SK-MEL-5 (cell line): ENCODE measurements around the gene KLHDC7B. TPM values are rescaled to one million over a fixed set of nuclear protein-coding genes. Genes with fewer than 3 reads are reported as not detected.
"Not testable (repeated sequence)": the region's sequence is repeated elsewhere in the genome, so short reads cannot be mapped to it uniquely, and the experiment has no call there.

ENCODE experiments used
- DNase-seq: peaks from one replicate; pipeline ENCODE4 v3.0.0-alpha.2; 2016; ENCODE audit warnings: low read depth, low spot score
- in situ Hi-C: cut with HindIII; loops from 2 replicates; pipeline ENCODE4 v1.10.0; 2016; ENCODE audit warnings: low sequenced_read_pairs, high pct_unique_total_duplicates, low pct_unique_long_range_greater_than_20kb
- total RNA-seq: library from RNA; depleted of rRNA; stranded (reverse); fragments of >200 nt; shearing (Covaris generic); gene quantifications from 2 replicates; pipeline ENCODE4 v1.2.3, GENCODE V29; 2014

The KLHDC7B gene
- total RNA-seq, 1 experiment from 2014 or later: 0.11 TPM

DNA sequence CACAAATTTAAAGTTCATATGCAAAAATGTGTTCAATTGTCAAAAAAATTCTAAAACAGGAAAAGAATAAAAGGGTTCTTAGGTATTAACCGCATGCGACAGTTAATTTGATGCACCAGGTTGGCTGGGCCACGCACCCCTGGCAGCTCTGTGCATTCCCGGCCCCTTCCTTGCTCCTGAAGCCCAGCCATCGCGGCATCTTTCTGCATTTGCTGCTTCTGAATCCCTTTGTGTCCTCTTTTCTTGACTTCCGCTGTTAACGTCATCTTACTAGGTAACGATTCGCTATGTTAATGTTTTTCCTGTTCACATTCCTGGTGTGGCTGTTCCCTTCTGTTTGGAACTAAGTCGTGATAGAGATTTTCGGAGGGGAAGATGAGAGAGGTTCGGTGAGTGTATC, 7.9 kb upstream of the KLHDC7B start:
- DNase-seq: no peak
- in situ Hi-C loops: no loop called here

DNA sequence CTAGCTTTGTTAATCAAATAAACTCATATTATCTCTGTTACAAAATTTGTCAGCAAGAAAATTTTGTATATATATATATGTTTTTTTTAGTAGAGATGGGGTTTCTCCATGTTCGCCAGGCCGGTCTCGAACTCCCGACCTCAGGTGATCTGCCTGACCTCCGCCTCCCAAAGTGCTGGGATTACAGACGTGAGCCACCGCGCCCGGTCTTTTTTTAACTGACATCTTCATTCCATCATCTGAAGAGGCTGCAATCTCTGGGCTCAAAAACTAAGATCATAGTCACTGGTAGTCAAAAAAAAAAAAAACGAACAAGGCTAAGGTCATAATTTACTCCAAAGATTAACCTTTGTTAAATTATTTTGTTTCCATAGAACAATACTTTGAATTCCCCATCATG, 5.3 kb upstream of the KLHDC7B start:
- in situ Hi-C loops: no loop called here
- DNase-seq: no peak

DNA sequence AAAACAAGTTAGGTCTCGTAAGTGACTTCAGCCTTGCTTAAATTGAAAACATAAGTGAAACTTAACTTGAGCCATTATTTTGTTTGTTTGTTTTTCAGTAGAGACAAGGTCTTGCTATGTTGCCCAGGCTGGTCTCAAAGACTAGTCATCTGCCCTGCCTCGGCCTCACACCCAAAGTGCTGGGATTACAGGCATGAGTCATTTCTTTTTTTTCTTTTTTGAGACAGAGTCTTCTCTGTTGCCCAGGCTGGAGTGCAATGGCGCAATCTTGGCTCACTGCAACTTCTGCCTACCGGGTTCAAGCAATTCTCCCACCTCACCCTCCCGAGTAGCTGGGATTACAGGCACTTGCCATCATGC, 4.1 kb upstream of the KLHDC7B start:
- in situ Hi-C loops: not testable (repeated sequence)
- DNase-seq: peak; percentile 86

DNA sequence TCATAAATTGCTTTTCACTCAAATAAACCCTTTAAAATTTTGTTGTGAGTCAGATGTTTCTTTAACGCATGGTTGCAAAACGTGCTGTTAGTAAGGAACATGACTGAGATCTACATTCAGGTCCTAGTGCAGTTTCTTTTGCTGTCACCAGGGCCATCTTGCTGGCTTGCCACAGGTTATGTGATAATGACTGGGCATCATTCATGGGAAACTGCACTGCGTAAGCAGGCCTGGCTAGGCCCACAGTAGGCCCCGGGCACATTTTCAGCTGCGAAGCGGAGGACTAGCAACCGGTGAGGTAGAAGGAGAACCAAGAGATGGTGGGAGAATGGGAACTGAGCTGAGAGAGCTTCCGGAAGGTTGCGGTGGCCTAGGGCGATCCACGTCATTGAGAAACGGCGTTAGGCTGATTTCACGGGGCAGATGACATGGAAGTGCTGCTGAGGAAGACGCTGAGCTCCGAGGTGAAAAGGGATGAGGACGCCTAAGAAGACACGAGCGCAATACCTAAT, 3.2 kb upstream of the KLHDC7B start:
- no peak for DNase-seq
- in situ Hi-C loops: no loop called here

DNA sequence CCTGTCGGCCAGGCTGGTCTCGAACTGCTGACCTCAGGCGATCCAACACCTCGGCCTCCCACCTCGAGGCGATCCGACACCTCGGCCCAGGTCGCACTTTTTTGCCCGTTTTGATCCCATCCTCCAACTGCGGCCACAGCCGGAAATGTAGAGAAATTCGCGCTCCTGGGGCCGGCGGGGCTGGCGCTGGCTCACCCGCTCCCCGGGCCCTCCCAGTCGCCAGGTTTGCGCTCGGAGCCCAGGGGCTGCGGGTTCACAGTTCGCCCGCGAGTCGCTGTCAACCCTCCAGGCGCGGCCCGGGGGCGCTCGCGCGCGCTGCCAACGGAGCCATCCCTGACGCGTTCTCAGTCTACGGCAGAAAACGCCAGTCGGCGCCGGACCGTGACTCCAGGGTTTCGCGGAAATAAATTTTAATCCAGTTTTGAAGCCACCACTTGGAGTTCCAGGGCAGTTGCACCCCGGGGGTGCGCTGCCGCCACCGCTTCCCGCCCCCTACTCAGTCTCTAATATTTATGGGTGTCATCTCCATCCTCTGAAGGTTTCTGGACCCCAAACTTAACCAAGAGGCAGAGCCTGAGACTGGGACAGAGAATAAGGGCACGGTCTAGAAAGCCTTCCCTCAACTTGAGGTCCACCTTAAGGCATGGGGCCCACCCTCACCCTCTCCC, 1.5 kb upstream of the KLHDC7B start:
- DNase-seq: no peak

DNA sequence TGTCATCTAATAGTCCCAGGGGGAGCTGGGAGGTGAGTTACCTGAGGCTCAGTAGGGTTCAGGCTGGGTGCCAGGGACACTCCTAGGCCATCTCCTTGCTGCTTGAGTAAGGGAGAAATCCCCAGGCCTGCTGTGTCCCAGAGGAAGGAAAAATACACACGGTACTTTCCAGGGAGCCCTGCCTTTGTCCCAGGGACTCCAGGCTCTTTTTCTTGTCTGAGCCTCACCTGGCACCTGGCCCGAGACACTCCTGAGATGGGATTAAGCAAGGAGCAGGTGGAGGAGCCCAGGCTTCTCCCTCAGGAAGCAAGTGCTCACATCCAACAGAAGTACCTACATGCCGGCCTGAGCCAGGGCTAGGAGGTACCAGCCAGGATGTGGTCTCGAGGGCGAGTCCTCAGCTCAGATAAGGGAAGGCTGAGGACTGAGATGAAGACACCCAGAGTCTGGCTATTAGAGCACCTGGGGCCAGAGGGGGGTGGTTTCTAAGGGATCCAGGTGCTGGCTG, 899 bp upstream of the KLHDC7B start:
- in situ Hi-C loops: no loop called here
- no peak for DNase-seq

More for the DNA sequence above, 1.5 kb upstream of the KLHDC7B start:
- in situ Hi-C loops: no loop called here

DNA sequence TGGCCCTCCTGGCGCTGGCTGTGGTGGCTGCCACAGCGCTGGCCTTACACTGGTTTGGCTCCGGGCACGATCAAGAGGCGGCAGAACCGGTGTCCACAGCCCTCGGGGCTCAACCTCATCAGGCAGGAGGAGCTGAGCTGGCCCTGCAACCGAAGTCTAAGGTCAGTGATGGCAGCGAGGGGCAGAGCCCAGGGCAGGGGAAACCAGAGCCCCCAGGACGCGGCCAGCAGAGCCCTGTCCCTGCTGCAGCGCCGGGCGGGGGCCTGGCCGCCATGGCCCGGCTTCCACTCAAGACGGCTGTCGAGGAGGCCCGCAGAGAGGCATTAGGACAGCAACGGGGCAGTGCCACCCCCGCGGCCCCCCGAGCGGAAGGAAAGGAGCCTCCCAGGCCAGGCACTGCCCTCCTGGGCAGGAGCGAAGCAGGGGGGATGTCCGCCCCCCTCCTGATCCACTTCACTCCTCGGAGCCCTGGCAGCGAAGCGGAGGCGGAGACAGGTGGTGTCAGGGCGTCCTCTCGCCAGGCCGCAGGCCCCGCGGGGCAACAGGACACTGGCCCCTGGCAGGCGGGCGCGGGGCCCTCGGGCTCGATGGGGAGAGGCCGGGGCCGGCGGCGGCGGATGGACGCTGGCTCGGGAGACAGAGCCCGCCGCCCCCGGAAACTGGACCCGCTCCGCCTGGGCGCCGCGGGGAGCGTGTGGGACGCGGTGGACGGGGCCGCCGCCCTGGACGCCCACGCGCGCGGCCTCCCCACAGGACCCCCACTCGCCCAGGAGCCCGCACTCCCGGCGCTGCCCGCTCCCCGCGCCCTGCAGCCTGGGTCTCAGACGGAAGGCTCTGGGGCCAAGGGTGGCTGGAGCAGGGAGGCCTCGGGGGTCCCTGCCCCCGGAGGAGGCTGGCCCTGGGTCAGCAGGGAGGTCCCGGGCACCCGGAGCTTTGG, 895 bp downstream of the KLHDC7B start:
- in situ Hi-C loops: no loop called here

DNA sequence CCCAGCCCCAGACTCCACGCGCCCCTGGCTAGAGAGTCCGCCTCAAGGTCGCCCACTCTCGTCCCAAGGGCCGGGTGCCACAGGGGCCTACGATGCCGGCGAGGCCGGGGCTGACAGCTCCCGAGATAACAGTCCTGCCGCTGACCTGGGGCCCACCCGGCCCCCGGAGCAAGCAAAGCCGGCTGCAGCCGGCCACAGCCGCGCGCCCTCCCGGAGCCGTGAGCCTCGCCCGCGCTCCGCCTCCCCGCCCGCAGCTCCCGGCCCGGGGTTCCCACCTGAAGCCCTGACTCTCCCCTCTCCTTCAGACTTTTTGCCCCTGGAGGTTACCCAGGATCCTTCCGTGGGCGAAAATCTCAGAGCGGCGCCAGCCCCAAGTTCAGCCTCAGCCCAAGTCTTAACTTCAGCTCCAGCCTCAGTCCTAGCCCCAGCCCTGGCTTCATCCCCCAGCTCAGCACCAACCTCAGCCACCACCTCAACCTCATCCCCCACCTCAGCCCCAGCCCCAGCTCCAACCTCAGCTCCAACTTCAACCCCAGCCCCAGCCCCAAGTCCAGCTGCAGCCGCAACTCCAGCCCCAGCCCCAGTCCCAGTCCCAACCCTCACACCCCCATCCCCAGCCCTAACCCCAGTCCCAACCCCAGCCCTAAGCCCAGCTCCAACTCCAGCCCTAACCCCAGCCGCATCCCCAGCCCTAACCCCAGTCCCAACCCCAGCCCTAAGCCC, 1.7 kb downstream of the KLHDC7B start:
- in situ Hi-C loops: no loop called here
- no peak for DNase-seq

More for the DNA sequence above, 895 bp downstream of the KLHDC7B start:
- DNase-seq: no peak

DNA sequence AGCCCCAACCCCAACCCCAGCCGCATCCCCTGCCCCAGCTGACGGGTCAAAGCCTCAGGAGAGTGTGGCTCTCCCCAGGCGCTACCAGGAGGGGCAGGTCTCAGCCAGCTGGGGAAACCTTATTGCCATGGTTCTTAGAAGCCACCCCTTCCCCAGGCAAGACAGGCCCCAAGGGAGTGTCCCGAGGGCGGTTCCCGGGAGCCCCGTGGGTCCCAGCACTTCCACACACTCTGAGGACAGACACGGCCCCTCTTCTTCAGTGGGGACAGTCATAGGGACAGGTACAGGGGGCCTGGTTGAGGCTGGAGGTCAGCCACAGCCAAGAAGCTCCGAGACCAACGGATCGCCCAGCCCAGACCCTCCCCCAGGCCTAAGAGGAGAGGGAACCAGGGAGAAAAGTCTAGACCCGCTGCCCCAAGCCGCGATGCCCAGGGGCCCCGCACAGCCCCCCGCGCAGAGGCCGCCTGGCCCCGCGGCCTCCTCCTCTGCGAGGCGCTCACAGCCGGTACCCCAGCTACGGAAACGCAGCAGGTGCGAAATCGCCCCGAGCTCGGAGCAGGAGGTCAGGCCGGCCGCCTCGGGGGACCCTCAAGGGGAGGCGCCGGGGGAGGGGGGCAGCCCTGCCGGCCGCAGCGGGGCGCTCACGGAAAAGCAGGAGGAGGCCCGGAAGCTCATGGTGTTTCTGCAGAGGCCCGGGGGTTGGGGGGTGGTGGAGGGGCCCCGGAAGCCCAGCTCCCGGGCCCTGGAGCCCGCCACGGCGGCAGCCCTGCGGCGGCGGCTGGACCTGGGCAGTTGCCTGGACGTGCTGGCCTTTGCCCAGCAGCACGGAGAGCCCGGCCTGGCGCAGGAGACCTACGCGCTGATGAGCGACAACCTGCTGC, 2.6 kb downstream of the KLHDC7B start:
- in situ Hi-C loops: no loop called here
- no peak for DNase-seq

DNA sequence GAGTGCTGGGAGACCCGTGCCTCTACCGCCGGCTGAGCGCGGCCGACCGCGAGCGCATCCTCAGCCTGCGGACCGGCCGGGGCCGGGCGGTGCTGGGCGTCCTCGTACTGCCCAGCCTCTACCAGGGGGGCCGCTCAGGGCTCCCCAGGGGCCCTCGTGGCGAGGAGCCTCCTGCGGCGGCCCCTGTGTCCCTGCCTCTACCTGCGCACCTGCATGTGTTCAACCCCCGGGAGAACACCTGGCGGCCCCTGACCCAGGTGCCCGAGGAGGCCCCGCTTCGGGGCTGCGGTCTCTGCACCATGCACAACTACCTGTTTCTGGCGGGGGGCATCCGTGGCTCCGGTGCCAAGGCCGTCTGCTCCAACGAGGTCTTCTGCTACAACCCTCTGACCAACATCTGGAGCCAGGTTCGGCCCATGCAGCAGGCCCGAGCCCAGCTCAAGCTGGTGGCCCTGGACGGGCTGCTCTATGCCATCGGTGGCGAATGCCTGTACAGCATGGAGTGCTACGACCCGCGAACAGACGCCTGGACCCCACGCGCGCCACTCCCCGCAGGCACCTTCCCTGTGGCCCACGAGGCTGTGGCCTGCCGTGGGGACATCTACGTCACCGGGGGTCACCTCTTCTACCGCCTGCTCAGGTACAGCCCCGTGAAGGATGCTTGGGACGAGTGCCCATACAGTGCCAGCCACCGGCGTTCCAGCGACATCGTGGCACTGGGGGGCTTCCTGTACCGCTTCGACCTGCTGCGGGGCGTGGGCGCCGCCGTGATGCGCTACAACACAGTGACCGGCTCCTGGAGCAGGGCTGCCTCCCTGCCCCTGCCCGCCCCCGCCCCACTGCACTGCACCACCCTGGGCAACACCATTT, 3.5 kb downstream of the KLHDC7B start:
- in situ Hi-C loops: no loop called here
- no peak for DNase-seq

DNA sequence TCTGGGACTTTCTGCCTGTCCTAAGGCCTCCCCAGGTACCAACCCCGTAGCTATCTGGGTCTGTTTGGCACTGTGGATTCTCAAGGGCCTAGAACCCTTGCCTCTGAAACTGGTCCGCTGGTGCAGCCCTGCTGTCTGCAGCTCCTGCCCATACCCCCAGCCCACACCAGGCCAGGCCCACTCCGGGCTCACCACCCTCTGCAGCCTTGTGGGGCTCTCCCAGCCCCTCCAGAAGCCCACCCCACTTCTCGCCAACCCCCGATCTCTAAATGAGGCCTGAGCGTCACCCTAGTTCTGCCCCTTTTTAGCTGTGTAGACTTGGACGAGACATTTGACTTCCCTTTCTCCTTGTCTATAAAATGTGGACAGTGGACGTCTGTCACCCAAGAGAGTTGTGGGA, 4.7 kb downstream of the KLHDC7B start:
- in situ Hi-C loops: no loop called here

DNA sequence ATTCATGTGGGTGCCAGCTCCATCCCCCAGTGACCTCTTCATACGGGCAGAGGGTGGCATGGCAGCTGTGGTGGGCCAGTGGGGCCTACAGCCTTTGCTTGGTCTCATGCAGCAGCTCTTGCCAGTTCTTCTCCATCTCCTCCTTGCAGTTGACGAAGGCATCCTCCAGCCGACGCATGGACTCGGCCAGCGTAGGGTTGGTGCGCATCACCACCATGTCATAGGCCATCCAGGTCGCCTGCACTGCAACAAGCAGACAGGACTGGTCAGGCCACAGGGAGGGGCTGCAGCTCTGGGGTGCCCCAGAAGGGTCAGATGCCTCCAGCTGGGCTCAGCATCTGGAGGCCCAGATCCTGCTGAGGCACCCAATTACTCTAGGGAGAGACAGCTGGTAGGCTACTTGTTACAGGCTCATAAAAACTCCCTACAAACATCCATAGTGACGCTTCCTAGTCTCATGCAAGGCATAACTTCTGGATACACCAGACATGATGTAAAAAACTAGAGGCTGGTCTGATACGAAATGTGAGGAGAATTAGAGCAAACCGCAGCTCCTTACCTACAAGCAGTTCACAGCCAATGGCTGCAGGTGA, 5.6 kb downstream of the KLHDC7B start:
- no peak for DNase-seq
- in situ Hi-C loops: no loop called here

More for the DNA sequence above, 4.7 kb downstream of the KLHDC7B start:
- no peak for DNase-seq

DNA sequence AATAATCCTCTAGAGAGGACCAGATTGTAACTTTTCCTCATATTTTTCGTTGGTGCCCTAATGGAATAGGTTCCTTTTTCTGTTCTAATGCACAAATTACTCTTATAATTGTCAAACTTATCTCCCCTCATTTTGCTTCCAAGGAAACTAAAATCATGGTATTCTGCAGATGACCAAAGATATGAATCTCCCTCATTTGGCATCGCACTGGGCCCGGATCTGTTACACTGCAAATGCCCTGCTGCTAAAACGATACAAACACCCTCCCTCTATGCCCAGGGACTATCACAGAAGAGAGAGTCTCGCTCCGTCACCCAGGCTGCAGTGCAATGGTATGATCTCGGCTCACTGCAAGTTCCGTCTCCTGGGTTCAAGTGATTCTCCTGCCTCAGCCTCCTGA, 7.6 kb downstream of the KLHDC7B start:
- in situ Hi-C loops: no loop called here
- DNase-seq: no peak

DNA sequence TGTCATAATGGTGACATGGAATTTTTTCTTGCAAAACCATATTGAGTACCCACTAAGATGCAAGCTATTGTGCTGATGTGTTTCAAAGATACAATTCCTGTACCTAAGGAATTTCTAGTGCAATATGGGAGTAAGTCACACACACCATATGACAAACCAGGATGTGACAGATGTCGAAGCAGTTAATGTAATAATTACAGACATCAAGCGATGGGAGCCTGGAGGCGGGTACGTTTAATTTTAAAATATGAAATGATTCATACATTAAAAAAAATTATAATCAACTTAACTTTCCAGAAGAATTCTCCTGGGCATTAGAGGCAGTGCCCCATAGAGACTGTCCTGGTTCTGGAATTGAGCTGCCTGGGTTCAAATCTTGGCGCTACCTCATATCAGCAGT, 11.0 kb downstream of the KLHDC7B start:
- no peak for DNase-seq
- in situ Hi-C loops: no loop called here

DNA sequence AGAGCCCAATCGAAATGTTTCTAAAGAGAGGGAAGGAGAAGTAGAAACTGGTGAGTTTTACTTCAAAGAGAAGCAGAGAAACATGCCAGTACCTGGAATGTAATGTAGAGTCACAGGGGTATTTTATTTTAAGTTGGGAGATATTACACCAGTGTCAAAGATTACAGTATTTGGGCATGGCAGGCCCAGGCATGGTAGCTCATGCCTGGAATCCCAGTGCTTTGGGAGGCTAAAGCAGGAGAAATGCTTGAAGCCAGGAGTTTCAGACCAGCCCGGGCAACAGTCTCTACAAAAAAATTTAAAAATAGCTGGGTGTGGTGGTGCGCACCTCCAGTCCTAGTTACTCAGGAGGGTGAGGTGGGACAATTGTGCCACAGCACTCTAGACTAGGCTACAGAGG, 14.3 kb downstream of the KLHDC7B start:
- in situ Hi-C loops: no loop called here
- DNase-seq: no peak
